CD14-positive monocyte (primary cell): ENCODE data around the gene DNAAF9. TPM values are rescaled to one million over a fixed set of nuclear protein-coding genes. Genes with fewer than 3 reads are reported as not detected.
A peak's percentile ranks its signal among the peaks of the same experiment; 100 is the strongest.

Experiments
- DNase-seq, 3 donors: peaks; one replicate each; pipeline ENCODE4 v3.0.0-alpha.2; 2011 to 2022
- H2AFZ ChIP-seq: 2 replicates; pipeline ENCODE4 v1.6.0; 2012; ENCODE audit warnings: mild to moderate bottlenecking, low read depth, low read length, inconsistent platforms; ENCODE audit not compliant: insufficient read depth, poor library complexity, severe bottlenecking
- H3K27ac ChIP-seq, 2 donors: 1 replicate in 1 of 2; 2 replicates in 1 of 2; pipeline ENCODE4 v1.5.1; 2012 to 2013; ENCODE audit warnings: low read length in 2 of 2, control low read depth in 1 of 2, inconsistent platforms in 1 of 2, low read depth in 1 of 2, mild to moderate bottlenecking in 1 of 2
- H3K27me3 ChIP-seq, 2 donors: one replicate each; pipeline versions ENCODE4 v1.6.0 to v1.6.1; 2011 to 2013; ENCODE audit warnings: low read length in 2 of 2; ENCODE audit not compliant: control insufficient read depth in 2 of 2, insufficient read depth in 2 of 2
- H3K36me3 ChIP-seq, 2 donors: replicated peaks in 1 of 2; 1 replicate in 1 of 2; 2 replicates in 1 of 2; pipeline versions ENCODE4 v1.5.1 to v1.6.1; 2012 to 2013; ENCODE audit warnings: low read length in 2 of 2, control low read depth in 1 of 2, inconsistent platforms in 1 of 2, mild to moderate bottlenecking in 1 of 2; ENCODE audit not compliant: insufficient read depth in 2 of 2, control insufficient read depth in 1 of 2
- H3K4me1 ChIP-seq, 2 donors: 1 replicate in 1 of 2; 2 replicates in 1 of 2; pipeline versions ENCODE4 v1.5.1 to v1.6.1; 2012 to 2013; ENCODE audit warnings: low read length in 2 of 2, control low read depth in 1 of 2, inconsistent platforms in 1 of 2, mild to moderate bottlenecking in 1 of 2, moderate library complexity in 1 of 2; ENCODE audit not compliant: insufficient read depth in 2 of 2, control insufficient read depth in 1 of 2
- H3K4me2 ChIP-seq: replicated peaks from 2 replicates; pipeline ENCODE3; 2012; ENCODE audit warnings: low read length, moderate library complexity, mild to moderate bottlenecking; ENCODE audit not compliant: poor library complexity, severe bottlenecking; ENCODE audit errors: extremely low read depth
- H3K4me3 ChIP-seq, 3 experiments: fragments of 200-600 bp in 1 of 3; sonication (generic) in 1 of 3; replicated peaks in 1 of 3; 1 replicate in 2 of 3; 2 replicates in 1 of 3; pipeline ENCODE4 v1.5.1; 2011 to 2013; ENCODE audit warnings: low read length in 3 of 3, mild to moderate bottlenecking in 3 of 3, control low read depth in 2 of 3, low read depth in 2 of 3, inconsistent platforms in 1 of 3, moderate library complexity in 1 of 3
- H3K79me2 ChIP-seq: 2 replicates; pipeline ENCODE4 v1.6.0; 2012; ENCODE audit warnings: mild to moderate bottlenecking, control low read depth, inconsistent platforms, low read length, moderate library complexity; ENCODE audit not compliant: insufficient read depth
- H3K9ac ChIP-seq: 2 replicates; pipeline ENCODE4 v1.6.0; 2017; ENCODE audit warnings: low read length, mild to moderate bottlenecking; ENCODE audit not compliant: insufficient read depth, poor library complexity, severe bottlenecking
- H3K9me3 ChIP-seq, 2 donors: replicated peaks in 1 of 2; 1 replicate in 1 of 2; 2 replicates in 1 of 2; pipeline versions ENCODE4 v1.5.1 to v1.6.1; 2012 to 2013; ENCODE audit warnings: low read length in 2 of 2, control low read depth in 1 of 2; ENCODE audit not compliant: control insufficient read depth in 1 of 2, insufficient read depth in 1 of 2
- H4K20me1 ChIP-seq: 2 replicates; pipeline ENCODE4 v1.6.0; 2012; ENCODE audit warnings: mild to moderate bottlenecking, low read length, control low read depth, moderate library complexity; ENCODE audit not compliant: insufficient read depth
- H3K27ac Mint-ChIP-seq, 7 donors: one replicate each; pipeline ENCODE4 v1.8.0; 2020; ENCODE audit warnings: mild to moderate bottlenecking in 7 of 7, mixed read lengths in 7 of 7, moderate library complexity in 6 of 7, inconsistent platforms in 2 of 7
- H3K27me3 Mint-ChIP-seq, 3 donors: one replicate each; pipeline ENCODE4 v1.8.0; 2021 to 2022; ENCODE audit warnings: low read depth in 3 of 3, mild to moderate bottlenecking in 3 of 3, mixed read lengths in 3 of 3, moderate library complexity in 3 of 3, inconsistent platforms in 1 of 3
- H3K36me3 Mint-ChIP-seq, 2 donors: one replicate each; pipeline ENCODE4 v1.8.0; 2020; ENCODE audit warnings: mixed read lengths in 2 of 2, inconsistent platforms in 1 of 2, mild to moderate bottlenecking in 1 of 2
- H3K4me1 Mint-ChIP-seq: one replicate; pipeline ENCODE4 v1.8.0; 2020; ENCODE audit warnings: mild to moderate bottlenecking, mixed read lengths
- H3K4me3 Mint-ChIP-seq, 2 donors: one replicate each; pipeline ENCODE4 v1.8.0; 2020; ENCODE audit warnings: mild to moderate bottlenecking in 2 of 2, mixed read lengths in 2 of 2, moderate library complexity in 1 of 2
- H3K9me3 Mint-ChIP-seq, 7 donors: one replicate each; pipeline ENCODE4 v1.8.0; 2020 to 2022; ENCODE audit warnings: mixed read lengths in 7 of 7, mild to moderate bottlenecking in 6 of 7, moderate library complexity in 6 of 7, inconsistent platforms in 2 of 7
- CTCF ChIP-seq: fragments of 200-600 bp; IDR thresholded peaks from one replicate; pipeline ENCODE4 v1.8.0; 2022; ENCODE audit warnings: antibody characterized with exemption, mild to moderate bottlenecking
- WGBS: methylation state at CpG from one replicate; pipeline ENCODE4 v1.1.5; 2013; ENCODE audit warnings: missing lambda C conversion rate; ENCODE audit not compliant: insufficient coverage; 5-methylcytosine and 5-hydroxymethylcytosine counted together
- intact Hi-C, 2 donors: fragments of 100-400 bp; cut with micrococcal nuclease; formaldehyde crosslinking; loops; one replicate each; pipeline versions ENCODE4 v1.15.0 to v1.15.1; 2023
- polyA plus RNA-seq, 3 donors: library from polyadenylated mRNA; depleted of rRNA in 1 of 3; unstranded in 2 of 3; stranded (reverse) in 1 of 3; fragments of 300-500 nt in 2 of 3; fragments of >200 nt in 1 of 3; fragmentation: Illumina TruSeq in 2 of 3; gene quantifications; 1 replicate in 2 of 3; 2 replicates in 1 of 3; pipeline ENCODE4 v1.2.3, GENCODE V29; 2012 to 2021

The DNAAF9 gene
- polyA plus RNA-seq, 3 donors, result 0.53 to 10.8 (median 1.2) TPM

GRCh38 chr20:3367089-3367488 is 40.4 kb downstream of the DNAAF9 start:
- no peak for DNase-seq
- H3K4me1 Mint-ChIP-seq, result peaks cover 6% of the 10 kb centered on the region
- H3K36me3 ChIP-seq, result peaks cover 23 to 73% of the 10 kb centered on the region in 2 donors

DNA sequence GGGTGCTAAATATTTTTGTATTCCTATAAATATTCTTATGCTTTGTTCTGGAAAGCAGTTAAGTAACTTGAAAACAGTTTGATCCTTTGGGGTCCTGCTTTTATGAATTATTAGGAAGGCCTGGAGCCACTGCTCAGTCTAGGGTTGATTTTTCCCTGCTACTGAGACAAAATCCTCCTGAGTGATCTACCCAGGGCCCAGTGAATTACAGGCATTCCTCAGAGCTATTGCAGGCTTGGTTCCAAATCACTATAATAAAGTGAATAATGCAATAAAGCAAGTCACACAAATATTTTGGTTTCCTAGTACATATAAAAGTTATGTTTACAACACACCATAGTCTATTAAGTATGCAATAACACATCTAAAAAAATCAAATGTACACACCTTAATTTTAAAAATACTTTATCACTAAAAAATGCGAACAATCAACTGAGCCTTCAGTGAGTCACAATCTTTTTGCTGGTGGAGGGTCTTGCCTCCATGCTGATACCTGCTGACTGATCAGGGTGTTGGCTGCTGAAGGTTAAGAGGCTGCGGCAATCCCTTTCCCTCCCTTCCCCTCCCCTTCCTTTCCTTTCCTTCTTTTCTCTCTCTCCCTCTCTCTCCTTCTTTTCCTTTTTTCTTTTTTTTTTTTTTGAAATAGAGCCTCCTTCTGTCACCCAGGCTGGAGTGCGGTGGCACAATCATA is 43.0 kb downstream of the DNAAF9 start:
- no peaks in the 10 kb centered on the region for H3K79me2 ChIP-seq
- H3K36me3 ChIP-seq, result peaks cover 30 to 79% of the 10 kb centered on the region in 2 donors
- H3K27me3 ChIP-seq, result no peaks in the 10 kb centered on the region
- no peaks in the 10 kb centered on the region for H3K9me3 Mint-ChIP-seq
- no peak for DNase-seq
- no peaks in the 10 kb centered on the region for H3K9me3 ChIP-seq
- H3K4me3 Mint-ChIP-seq, result no peak overlapping the region
- intact Hi-C loops, result no loop called here
- no peaks in the 10 kb centered on the region for H3K4me1 Mint-ChIP-seq
- peaks cover 64 to 82% of the 10 kb centered on the region in 2 donors for H3K36me3 Mint-ChIP-seq
- no peak for TF ChIP-seq CTCF
- H3K27me3 Mint-ChIP-seq, result no peaks in the 10 kb centered on the region
- H3K9ac ChIP-seq, result no peak overlapping the region
- no peak overlapping the region for H3K4me2 ChIP-seq
- H3K27ac Mint-ChIP-seq, result peak overlapping the region in 1 of 7 donors; percentile 46
- no peak overlapping the region for H2AFZ ChIP-seq
- WGBS, result 100% methylated on average over 2 of the region's 3 CpGs
- H3K4me1 ChIP-seq, result no peaks in the 10 kb centered on the region
- H3K27ac ChIP-seq, result no peak overlapping the region
- H3K4me3 ChIP-seq, result no peak overlapping the region
- H4K20me1 ChIP-seq, result no peaks in the 10 kb centered on the region

More at GRCh38 chr20:3367089-3367488, 40.4 kb downstream of the DNAAF9 start:
- Mint-ChIP-seq H3K9me3 (no peaks in the 10 kb centered on the region), H3K27ac (no peak overlapping the region), H3K27me3 (no peaks in the 10 kb centered on the region), H3K4me3 (no peak overlapping the region), H3K36me3 (peaks cover 59 to 82% of the 10 kb centered on the region in 2 donors)
- H3K9ac ChIP-seq, result no peak overlapping the region
- no peaks in the 10 kb centered on the region for H4K20me1 ChIP-seq
- no peaks in the 10 kb centered on the region for H3K79me2 ChIP-seq
- H3K4me2 ChIP-seq, result no peak overlapping the region
- WGBS, result no CpG with 5 or more reads among the region's 3 CpGs
- H3K27ac ChIP-seq, result no peak overlapping the region
- no peak overlapping the region for H3K4me3 ChIP-seq
- TF ChIP-seq CTCF, result no peak
- H3K9me3 ChIP-seq, result no peaks in the 10 kb centered on the region
- H3K4me1 ChIP-seq, result peaks cover 4 to 8% of the 10 kb centered on the region in 2 donors
- no peak overlapping the region for H2AFZ ChIP-seq
- no peaks in the 10 kb centered on the region for H3K27me3 ChIP-seq
- intact Hi-C loops, result no loop called here
